ENCODE measurements around the gene ZDHHC7. TPM values are rescaled to one million over a fixed set of nuclear protein-coding genes. Genes with fewer than 3 reads are reported as not detected.

ZDHHC7 gene
- polyA plus RNA-seq, 1 donor, result 31.5 TPM

Other genes starting within 250 kb of the ZDHHC7 start
- gene CRISPLD2, start 191.6 kb downstream of the ZDHHC7 start, polyA plus RNA-seq (ENCODE audit: insufficient read length), result 6.0 TPM
- 2.3 TPM for gene KIAA0513, start 16.3 kb upstream of the ZDHHC7 start, polyA plus RNA-seq (ENCODE audit: insufficient read length)
- not detected for gene CIBAR2, start 100.9 kb upstream of the ZDHHC7 start, polyA plus RNA-seq (ENCODE audit: insufficient read length)